Fibroblast of lung (primary cell): ENCODE measurements around the gene EDA. TPM values are rescaled to one million over a fixed set of nuclear protein-coding genes. Genes with fewer than 3 reads are reported as not detected.

Experiments
- DNase-seq, 2 donors: peaks; one replicate each; pipeline versions ENCODE4 v3.0.0 to v3.0.0-alpha.2; 2010; ENCODE audit warnings: low read depth in 2 of 2
- H2AFZ ChIP-seq: 2 replicates; pipeline ENCODE4 v1.5.1; 2012; ENCODE audit warnings: low read length, control low read depth, inconsistent platforms
- H3K27ac ChIP-seq: 2 replicates; pipeline ENCODE4 v1.5.1; 2011; ENCODE audit warnings: low read length, control low read depth; ENCODE audit not compliant: insufficient read depth
- H3K27me3 ChIP-seq: 2 replicates; pipeline ENCODE4 v1.5.1; 2011; ENCODE audit warnings: mild to moderate bottlenecking, low read length; ENCODE audit not compliant: control insufficient read depth, insufficient read depth
- H3K36me3 ChIP-seq: 2 replicates; pipeline ENCODE4 v1.5.1; 2011; ENCODE audit warnings: low read length; ENCODE audit not compliant: control insufficient read depth, insufficient read depth
- H3K4me1 ChIP-seq: 2 replicates; pipeline ENCODE4 v1.5.1; 2011; ENCODE audit warnings: low read length; ENCODE audit not compliant: control insufficient read depth, insufficient read depth; ENCODE audit errors: extremely low read depth
- H3K4me2 ChIP-seq: 2 replicates; pipeline ENCODE4 v1.5.1; 2011; ENCODE audit warnings: low read length, control low read depth; ENCODE audit not compliant: insufficient read depth; ENCODE audit errors: extremely low read depth
- H3K4me3 ChIP-seq, 4 experiments: fragments of 200-600 bp in 1 of 4; sonication (generic) in 1 of 4; replicated peaks in 1 of 4; 2 replicates each; pipeline ENCODE4 v1.5.1; 2011 to 2016; ENCODE audit warnings: low read length in 4 of 4, low read depth in 3 of 4, mild to moderate bottlenecking in 3 of 4, control low read depth in 2 of 4, inconsistent platforms in 1 of 4, mixed read lengths in 1 of 4; ENCODE audit not compliant: insufficient read depth in 1 of 4; ENCODE audit errors: control extremely low read depth in 1 of 4
- H3K79me2 ChIP-seq: 2 replicates; pipeline ENCODE4 v1.5.1; 2012; ENCODE audit warnings: mild to moderate bottlenecking, low read length, inconsistent platforms; ENCODE audit not compliant: control insufficient read depth, insufficient read depth
- H3K9ac ChIP-seq: 2 replicates; pipeline ENCODE4 v1.5.1; 2011; ENCODE audit warnings: mild to moderate bottlenecking, low read length, control low read depth; ENCODE audit not compliant: insufficient read depth
- H3K9me3 ChIP-seq: 2 replicates; pipeline ENCODE4 v1.5.1; 2012; ENCODE audit warnings: low read depth, low read length; ENCODE audit not compliant: control insufficient read depth, insufficient read depth
- H4K20me1 ChIP-seq: 2 replicates; pipeline ENCODE4 v1.5.1; 2011; ENCODE audit warnings: low read length; ENCODE audit not compliant: control insufficient read depth, insufficient read depth; ENCODE audit errors: extremely low read depth
- EZH2 ChIP-seq: IDR thresholded peaks from 2 replicates; pipeline ENCODE4 v1.5.1; 2012; ENCODE audit warnings: low read length, control low read depth, mild to moderate bottlenecking; ENCODE audit errors: missing control alignments
- polyA plus RNA-seq, 2 donors: library from polyadenylated mRNA; depleted of rRNA in 1 of 2; stranded (reverse) in 1 of 2; unstranded in 1 of 2; fragments of >200 nt; gene quantifications; 2 replicates each; pipeline ENCODE4 v1.2.1, GENCODE V29; 2011 to 2012; ENCODE audit warnings: missing spikeins in 1 of 2
- total RNA-seq: library from RNA; depleted of rRNA; stranded (reverse); fragments of >200 nt; gene quantifications from 2 replicates; pipeline ENCODE4 v1.2.1, GENCODE V29; 2014
- TF ChIP-seq, protein P1 (sequence below), 2 donors: IDR thresholded peaks in 1 of 2; conservative IDR thresholded peaks in 1 of 2; 1 replicate in 1 of 2; 2 replicates in 1 of 2; pipeline ENCODE4 v1.5.1; 2011 to 2012; ENCODE audit warnings: low read length in 2 of 2, control low read depth in 1 of 2, inconsistent platforms in 1 of 2, low read depth in 1 of 2, mild to moderate bottlenecking in 1 of 2

Gene EDA
- total and polyA plus RNA-seq, 2 donors (not counting 1 experiment from before 2014, with no cell fraction given), result 0.17 to 0.20 TPM

DNA sequence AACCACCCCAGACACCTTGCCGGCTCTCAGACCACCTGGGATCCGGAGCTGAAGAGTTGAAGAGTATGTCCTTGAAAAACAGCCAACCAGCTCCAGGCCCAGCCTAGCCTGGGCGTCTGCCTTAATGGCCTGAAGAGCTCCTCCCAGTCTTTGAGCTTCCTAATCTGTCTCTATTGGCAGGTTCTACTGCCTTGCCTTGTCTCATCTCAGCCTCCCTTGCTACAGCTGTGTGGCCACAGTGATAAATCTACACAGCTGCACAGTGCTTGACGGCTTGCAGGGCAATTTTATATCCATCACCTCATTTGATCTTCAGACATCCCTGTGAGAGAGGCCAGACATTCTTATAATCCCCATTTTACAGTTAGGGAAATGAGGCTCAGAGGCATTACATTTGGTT is 413.9 kb downstream of the EDA start:
- H3K4me3 ChIP-seq, result no peak overlapping the region
- H3K9me3 ChIP-seq, result no peaks in the 10 kb centered on the region
- H3K36me3 ChIP-seq, result no peaks in the 10 kb centered on the region
- no peaks in the 10 kb centered on the region for H3K4me1 ChIP-seq
- H3K27me3 ChIP-seq, result no peaks in the 10 kb centered on the region
- no peak overlapping the region for H3K4me2 ChIP-seq
- H3K27ac ChIP-seq, result no peak overlapping the region
- no peak for DNase-seq
- no peaks in the 10 kb centered on the region for H4K20me1 ChIP-seq
- H2AFZ ChIP-seq, result no peak overlapping the region
- TF ChIP-seq, protein P1, sequence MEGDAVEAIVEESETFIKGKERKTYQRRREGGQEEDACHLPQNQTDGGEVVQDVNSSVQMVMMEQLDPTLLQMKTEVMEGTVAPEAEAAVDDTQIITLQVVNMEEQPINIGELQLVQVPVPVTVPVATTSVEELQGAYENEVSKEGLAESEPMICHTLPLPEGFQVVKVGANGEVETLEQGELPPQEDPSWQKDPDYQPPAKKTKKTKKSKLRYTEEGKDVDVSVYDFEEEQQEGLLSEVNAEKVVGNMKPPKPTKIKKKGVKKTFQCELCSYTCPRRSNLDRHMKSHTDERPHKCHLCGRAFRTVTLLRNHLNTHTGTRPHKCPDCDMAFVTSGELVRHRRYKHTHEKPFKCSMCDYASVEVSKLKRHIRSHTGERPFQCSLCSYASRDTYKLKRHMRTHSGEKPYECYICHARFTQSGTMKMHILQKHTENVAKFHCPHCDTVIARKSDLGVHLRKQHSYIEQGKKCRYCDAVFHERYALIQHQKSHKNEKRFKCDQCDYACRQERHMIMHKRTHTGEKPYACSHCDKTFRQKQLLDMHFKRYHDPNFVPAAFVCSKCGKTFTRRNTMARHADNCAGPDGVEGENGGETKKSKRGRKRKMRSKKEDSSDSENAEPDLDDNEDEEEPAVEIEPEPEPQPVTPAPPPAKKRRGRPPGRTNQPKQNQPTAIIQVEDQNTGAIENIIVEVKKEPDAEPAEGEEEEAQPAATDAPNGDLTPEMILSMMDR (conservative IDR thresholded peaks at IDR 0.05 in 1 of 2, IDR thresholded peaks at IDR 0.05 in 1 of 2; ENCODE audit: low read depth in 1 of 2, low read length in 2 of 2), result no peak
- no peak for TF ChIP-seq EZH2
- no peaks in the 10 kb centered on the region for H3K79me2 ChIP-seq
- no peak overlapping the region for H3K9ac ChIP-seq

DNA sequence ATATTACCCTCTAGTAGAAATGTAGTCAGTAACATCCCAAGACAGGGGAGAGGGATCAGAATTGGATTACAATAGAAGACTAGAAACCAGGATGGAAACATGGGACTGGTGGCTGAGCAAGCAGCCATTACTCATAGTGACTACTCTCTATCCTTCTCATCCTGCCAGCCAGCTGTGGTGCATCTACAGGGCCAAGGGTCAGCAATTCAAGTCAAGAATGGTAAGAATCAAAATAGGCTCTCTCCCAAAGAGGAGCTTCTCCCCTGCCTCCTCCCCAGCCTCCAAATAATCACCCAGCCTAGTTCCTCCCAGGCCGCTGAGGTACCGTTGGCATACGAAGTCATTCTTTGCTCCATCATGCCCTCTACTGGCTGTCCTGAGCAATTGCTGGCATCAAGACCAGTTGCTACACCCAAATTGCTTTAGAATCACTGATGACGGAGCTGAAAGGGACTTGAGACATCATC is 414.4 kb downstream of the EDA start:
- no peaks in the 10 kb centered on the region for H3K27me3 ChIP-seq
- no peak overlapping the region for H2AFZ ChIP-seq
- no peaks in the 10 kb centered on the region for H4K20me1 ChIP-seq
- no peaks in the 10 kb centered on the region for H3K36me3 ChIP-seq
- H3K9me3 ChIP-seq, result no peaks in the 10 kb centered on the region
- no peak overlapping the region for H3K9ac ChIP-seq
- TF ChIP-seq, protein P1 (conservative IDR thresholded peaks at IDR 0.05 in 1 of 2, IDR thresholded peaks at IDR 0.05 in 1 of 2; ENCODE audit: low read depth in 1 of 2, low read length in 2 of 2), result peak; percentile 72 to 83
- TF ChIP-seq EZH2, result no peak
- no peaks in the 10 kb centered on the region for H3K4me1 ChIP-seq
- DNase-seq, result peak; percentile 9 to 56
- no peaks in the 10 kb centered on the region for H3K79me2 ChIP-seq
- no peak overlapping the region for H3K27ac ChIP-seq
- no peak overlapping the region for H3K4me3 ChIP-seq
- H3K4me2 ChIP-seq, result no peak overlapping the region

DNA sequence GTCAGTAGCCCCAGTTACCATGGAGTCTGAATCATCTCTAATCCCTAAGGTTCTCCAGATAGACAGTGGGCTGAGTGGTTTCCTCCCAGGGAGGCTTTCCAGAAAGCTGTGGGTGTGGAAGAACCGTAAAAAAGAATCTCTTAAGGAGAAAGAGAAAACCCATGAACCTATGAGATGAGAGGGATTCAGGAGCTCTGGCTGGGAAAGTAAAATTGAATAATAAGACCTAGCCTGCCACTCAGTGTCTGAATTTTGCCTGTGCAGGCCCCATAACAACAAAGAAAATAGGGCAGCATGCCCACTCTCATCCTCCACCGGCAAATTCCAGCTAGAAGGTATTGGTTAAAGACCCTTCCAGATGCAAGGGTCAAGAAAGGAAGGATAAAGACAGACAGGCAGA is 416.9 kb downstream of the EDA start:
- Histone ChIP-seq H3K4me3 (no peak overlapping the region), H2AFZ (no peak overlapping the region), H3K27ac (no peak overlapping the region), H4K20me1 (no peaks in the 10 kb centered on the region), H3K27me3 (no peaks in the 10 kb centered on the region), H3K36me3 (no peaks in the 10 kb centered on the region), H3K9me3 (no peaks in the 10 kb centered on the region), H3K4me2 (no peak overlapping the region), H3K9ac (no peak overlapping the region), H3K79me2 (no peaks in the 10 kb centered on the region), H3K4me1 (no peaks in the 10 kb centered on the region)
- no peak for DNase-seq
- TF ChIP-seq EZH2, result no peak
- TF ChIP-seq, protein P1 (conservative IDR thresholded peaks at IDR 0.05 in 1 of 2, IDR thresholded peaks at IDR 0.05 in 1 of 2; ENCODE audit: low read depth in 1 of 2, low read length in 2 of 2), result no peak
